ENCODE measurements around the gene ZSWIM5.
"Not testable (repeated sequence)": the region's sequence is repeated elsewhere in the genome, so short reads cannot be mapped to it uniquely, and the experiment has no call there.

ZSWIM5 gene

GRCh38 chr1:44999232-44999631 is 207.2 kb downstream of the ZSWIM5 start:
- DNase-seq: no peak

- no peak for DNase-seq
Observed at GRCh38 chr1:44995467-44996238, 210.8 kb downstream of the ZSWIM5 start.

GRCh38 chr1:44994309-44994898 is 212.0 kb downstream of the ZSWIM5 start:
- DNase-seq: no peak

- no peak for DNase-seq
Observed at GRCh38 chr1:44988531-44989156, 217.8 kb downstream of the ZSWIM5 start.

GRCh38 chr1:44985747-44986359 is 220.6 kb downstream of the ZSWIM5 start:
- no peak for DNase-seq

- DNase-seq: not testable (repeated sequence)
Observed at GRCh38 chr1:44977372-44977771, 229.0 kb downstream of the ZSWIM5 start.

DNA sequence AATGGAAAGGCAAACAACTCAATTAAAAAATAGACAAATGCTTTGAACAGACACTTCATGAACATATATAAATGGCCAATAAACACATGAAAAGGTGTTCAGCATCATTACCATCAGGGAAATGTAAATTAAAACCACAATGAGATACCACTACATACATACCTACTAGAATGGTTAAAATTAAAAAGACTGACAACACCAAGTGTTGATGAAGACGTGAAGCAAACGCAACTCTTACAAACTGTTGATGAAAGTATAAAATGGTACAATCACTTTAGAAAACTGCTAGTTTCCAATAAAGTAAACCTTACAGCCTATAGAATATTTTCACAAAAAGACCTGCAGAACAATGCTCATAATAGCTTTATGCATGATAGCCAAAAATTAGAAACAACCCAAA is 230.2 kb downstream of the ZSWIM5 start:
- no peak for DNase-seq

DNA sequence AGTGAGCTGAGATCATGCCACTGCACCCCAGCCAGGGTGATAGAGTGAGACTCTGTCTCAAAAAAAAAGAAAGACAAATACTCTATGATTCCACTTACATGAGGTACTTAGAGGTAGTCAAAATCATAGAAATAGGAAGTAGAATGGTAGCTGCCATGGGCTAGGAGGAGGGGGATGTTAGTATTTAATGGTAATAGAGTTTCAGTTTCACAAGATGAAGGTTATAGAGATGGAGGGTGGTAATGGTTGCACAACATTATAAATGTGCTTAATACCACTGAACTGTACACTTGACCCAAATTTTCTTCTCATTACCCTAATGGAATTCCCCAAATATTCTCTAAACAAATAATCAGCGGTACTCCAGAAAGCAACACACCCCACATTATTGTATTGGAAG is 232.8 kb downstream of the ZSWIM5 start:
- no peak for DNase-seq

DNA sequence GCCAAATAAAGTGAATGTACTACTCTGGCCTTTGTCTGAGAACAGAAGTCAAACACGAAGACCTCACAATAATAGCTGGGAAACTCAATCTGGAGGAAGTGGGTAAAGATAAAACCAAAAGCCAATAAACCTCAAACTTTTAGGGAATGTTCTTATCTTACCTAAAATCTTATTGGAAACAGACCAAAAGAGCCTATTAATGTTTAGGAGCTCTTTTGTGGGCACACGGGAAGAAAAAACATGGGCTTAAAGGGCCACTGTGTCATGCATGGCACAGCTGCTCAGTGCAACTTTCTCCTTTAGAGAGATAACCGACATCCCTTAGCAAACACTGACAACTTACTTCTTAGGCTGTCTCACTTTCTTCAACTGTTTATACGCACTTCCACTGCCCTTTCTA is 236.1 kb downstream of the ZSWIM5 start:
- no peak for DNase-seq
